ENCODE results near the gene PARP1.

PARP1 gene

DNA sequence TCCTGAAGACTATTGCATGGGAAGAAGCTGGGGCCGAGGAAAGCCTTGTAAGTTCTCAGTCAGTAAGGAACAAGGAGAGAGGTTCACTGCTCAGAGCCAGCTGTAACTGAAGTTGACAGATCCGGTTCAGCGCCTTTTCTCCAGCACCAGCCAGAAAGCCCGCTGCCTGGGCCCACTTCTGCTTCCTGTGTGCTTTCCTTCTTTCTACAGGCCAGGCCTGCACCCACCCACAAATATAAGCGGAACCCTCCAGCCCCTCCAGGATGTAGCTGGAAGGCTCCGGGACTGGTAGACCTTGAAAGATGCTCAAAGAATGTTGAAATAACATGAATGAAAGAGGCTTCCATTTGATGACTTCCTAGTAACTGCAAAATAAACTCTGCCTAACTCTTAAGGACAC is 38.8 kb downstream of the PARP1 start:
- H3K36me3 ChIP-seq, result peaks cover 94% of the 10 kb centered on the region
- no peak overlapping the region for H3K27ac ChIP-seq
- no peaks in the 10 kb centered on the region for H3K4me1 ChIP-seq (ENCODE audit: control insufficient read depth in 1 of 2, insufficient read depth in 1 of 2, low read depth in 1 of 2, low read length in 1 of 2)
- no peak for TF ChIP-seq CTCF (IDR thresholded peaks at IDR 0.05)
- H3K9me3 ChIP-seq, result no peaks in the 10 kb centered on the region
- no peaks in the 10 kb centered on the region for H3K27me3 ChIP-seq
- H3K4me3 ChIP-seq (ENCODE audit: low read depth in 1 of 2, low read length in 1 of 2), result no peak overlapping the region

DNA sequence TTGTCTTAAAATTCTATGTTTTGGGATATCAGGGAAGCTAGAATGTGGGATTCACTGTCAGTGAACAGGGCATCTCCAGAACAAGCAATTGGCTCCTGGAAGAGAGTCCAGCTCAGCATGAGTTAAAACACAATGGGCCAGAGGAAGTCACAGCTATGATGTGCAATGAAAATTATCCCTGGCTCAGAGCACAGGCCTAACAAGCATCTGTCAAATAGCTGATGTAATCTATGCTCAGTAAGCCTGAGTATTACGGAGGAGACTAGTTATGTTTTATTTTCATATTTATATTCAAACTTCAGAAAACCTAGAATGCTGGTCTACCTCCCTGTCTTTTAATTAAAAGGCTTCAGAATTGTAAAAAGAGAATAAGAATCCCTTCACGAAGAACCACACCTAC is 41.6 kb downstream of the PARP1 start:
- peaks cover 94% of the 10 kb centered on the region for H3K36me3 ChIP-seq
- no peak overlapping the region for H3K27ac ChIP-seq
- no peak for TF ChIP-seq CTCF (IDR thresholded peaks at IDR 0.05)
- no peaks in the 10 kb centered on the region for H3K27me3 ChIP-seq
- no peaks in the 10 kb centered on the region for H3K4me1 ChIP-seq (ENCODE audit: control insufficient read depth in 1 of 2, insufficient read depth in 1 of 2, low read depth in 1 of 2, low read length in 1 of 2)
- H3K9me3 ChIP-seq, result no peaks in the 10 kb centered on the region
- no peak overlapping the region for H3K4me3 ChIP-seq (ENCODE audit: low read depth in 1 of 2, low read length in 1 of 2)

- no peak overlapping the region for H3K27ac ChIP-seq
These were observed 42.1 kb downstream of the PARP1 start for GRCh38 chr1:226365831-226366231.

GRCh38 chr1:226364901-226365565 is 42.9 kb downstream of the PARP1 start:
- Histone ChIP-seq H3K36me3 (peaks cover 92% of the 10 kb centered on the region), H3K9me3 (no peaks in the 10 kb centered on the region), H3K27ac (no peak overlapping the region), H3K4me1 (ENCODE audit: control insufficient read depth in 1 of 2, insufficient read depth in 1 of 2, low read depth in 1 of 2, low read length in 1 of 2) (no peaks in the 10 kb centered on the region), H3K27me3 (no peaks in the 10 kb centered on the region), H3K4me3 (ENCODE audit: low read depth in 1 of 2, low read length in 1 of 2) (no peak overlapping the region)
- TF ChIP-seq CTCF (IDR thresholded peaks at IDR 0.05), result no peak

More at GRCh38 chr1:226365831-226366231, 42.1 kb downstream of the PARP1 start:
- no peaks in the 10 kb centered on the region for H3K27me3 ChIP-seq
- H3K36me3 ChIP-seq, result peaks cover 94% of the 10 kb centered on the region
- TF ChIP-seq CTCF (IDR thresholded peaks at IDR 0.05), result no peak
- no peaks in the 10 kb centered on the region for H3K4me1 ChIP-seq (ENCODE audit: control insufficient read depth in 1 of 2, insufficient read depth in 1 of 2, low read depth in 1 of 2, low read length in 1 of 2)
- no peaks in the 10 kb centered on the region for H3K9me3 ChIP-seq
- H3K4me3 ChIP-seq (ENCODE audit: low read depth in 1 of 2, low read length in 1 of 2), result no peak overlapping the region

GRCh38 chr1:226364514-226364899 is 43.4 kb downstream of the PARP1 start:
- Histone ChIP-seq H3K4me1 (ENCODE audit: control insufficient read depth in 1 of 2, insufficient read depth in 1 of 2, low read depth in 1 of 2, low read length in 1 of 2) (no peaks in the 10 kb centered on the region), H3K27ac (no peak overlapping the region), H3K9me3 (no peaks in the 10 kb centered on the region), H3K4me3 (ENCODE audit: low read depth in 1 of 2, low read length in 1 of 2) (no peak overlapping the region), H3K36me3 (peaks cover 93% of the 10 kb centered on the region), H3K27me3 (no peaks in the 10 kb centered on the region)
- no peak for TF ChIP-seq CTCF (IDR thresholded peaks at IDR 0.05)

All from neutrophil (primary cell).